Tibial nerve (tissue), 4 donors: ENCODE measurements around the gene KLF1.

Experiments used
- EP300 ChIP-seq, 2 donors: sonication (generic); formaldehyde crosslinking; IDR thresholded peaks; one replicate each; pipeline ENCODE4 v1.6.1; 2017; ENCODE audit warnings: antibody characterized with exemption in 2 of 2, mild to moderate bottlenecking in 1 of 2
- POLR2A ChIP-seq, 2 donors: fragments of 450-650 bp; IDR thresholded peaks; one replicate each; pipeline ENCODE4 v1.6.1; 2017; ENCODE audit warnings: antibody characterized with exemption in 2 of 2, mild to moderate bottlenecking in 2 of 2, moderate library complexity in 2 of 2
- TF ChIP-seq, protein P1 (sequence below), 5 experiments: fragments of 200-600 bp in 3 of 5; fragments of 450-650 bp in 2 of 5; sonication (generic) in 3 of 5; IDR thresholded peaks; one replicate each; pipeline ENCODE4 v1.5.1; 2016 to 2019; ENCODE audit warnings: antibody characterized with exemption in 5 of 5, mild to moderate bottlenecking in 3 of 5, moderate library complexity in 2 of 5

DNA sequence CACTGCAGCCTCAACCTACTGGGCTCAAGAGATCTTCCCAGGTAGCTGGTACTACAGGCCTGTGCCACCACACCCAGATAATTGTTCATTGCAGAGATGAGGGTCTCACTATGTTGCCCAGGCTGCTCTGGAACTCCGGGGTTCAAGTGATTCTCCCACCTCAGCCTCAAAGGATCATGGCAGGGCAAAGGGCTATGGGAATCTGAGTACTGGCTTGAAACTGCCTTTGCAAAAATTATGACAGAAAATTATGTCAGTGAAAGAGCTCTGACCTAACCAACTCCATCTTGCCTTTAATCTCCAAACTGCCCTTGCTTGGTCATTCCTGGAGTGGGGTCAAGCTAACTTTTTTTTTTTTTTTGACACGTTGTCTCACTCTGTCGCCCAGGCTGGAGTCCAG, 4.4 kb downstream of the KLF1 start:
- no peak for TF ChIP-seq POLR2A (IDR thresholded peaks at IDR 0.05)
- TF ChIP-seq, protein P1, sequence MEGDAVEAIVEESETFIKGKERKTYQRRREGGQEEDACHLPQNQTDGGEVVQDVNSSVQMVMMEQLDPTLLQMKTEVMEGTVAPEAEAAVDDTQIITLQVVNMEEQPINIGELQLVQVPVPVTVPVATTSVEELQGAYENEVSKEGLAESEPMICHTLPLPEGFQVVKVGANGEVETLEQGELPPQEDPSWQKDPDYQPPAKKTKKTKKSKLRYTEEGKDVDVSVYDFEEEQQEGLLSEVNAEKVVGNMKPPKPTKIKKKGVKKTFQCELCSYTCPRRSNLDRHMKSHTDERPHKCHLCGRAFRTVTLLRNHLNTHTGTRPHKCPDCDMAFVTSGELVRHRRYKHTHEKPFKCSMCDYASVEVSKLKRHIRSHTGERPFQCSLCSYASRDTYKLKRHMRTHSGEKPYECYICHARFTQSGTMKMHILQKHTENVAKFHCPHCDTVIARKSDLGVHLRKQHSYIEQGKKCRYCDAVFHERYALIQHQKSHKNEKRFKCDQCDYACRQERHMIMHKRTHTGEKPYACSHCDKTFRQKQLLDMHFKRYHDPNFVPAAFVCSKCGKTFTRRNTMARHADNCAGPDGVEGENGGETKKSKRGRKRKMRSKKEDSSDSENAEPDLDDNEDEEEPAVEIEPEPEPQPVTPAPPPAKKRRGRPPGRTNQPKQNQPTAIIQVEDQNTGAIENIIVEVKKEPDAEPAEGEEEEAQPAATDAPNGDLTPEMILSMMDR (IDR thresholded peaks at IDR 0.05) = no peak
- no peak for TF ChIP-seq EP300 (IDR thresholded peaks at IDR 0.05)
